Hepatocyte (in vitro differentiated cells): ENCODE data around the gene CKAP5. TPM values are rescaled to one million over a fixed set of nuclear protein-coding genes. Genes with fewer than 3 reads are reported as not detected.

Experiments
- DNase-seq: peaks from one replicate; pipeline ENCODE4 v3.0.0-alpha.2; 2016; ENCODE audit warnings: low spot score
- H2AFZ ChIP-seq: fragments of 200-600 bp; sonication (generic); 2 replicates; pipeline ENCODE4 v1.6.0; 2016; ENCODE audit warnings: antibody characterized with exemption, mild to moderate bottlenecking
- H3K27ac ChIP-seq: fragments of 200-600 bp; sonication (generic); 2 replicates; pipeline ENCODE4 v1.5.1; 2016; ENCODE audit warnings: mild to moderate bottlenecking
- H3K27me3 ChIP-seq: fragments of 200-600 bp; sonication (generic); 2 replicates; pipeline ENCODE4 v1.6.1; 2016
- H3K36me3 ChIP-seq: fragments of 200-600 bp; sonication (generic); replicated peaks from 2 replicates; pipeline ENCODE4 v1.5.1; 2016; ENCODE audit warnings: low read depth; ENCODE audit not compliant: insufficient read depth
- H3K4me1 ChIP-seq: fragments of 200-600 bp; sonication (generic); 2 replicates; pipeline ENCODE4 v1.5.1; 2016; ENCODE audit warnings: mild to moderate bottlenecking, moderate library complexity; ENCODE audit not compliant: insufficient read depth
- H3K4me2 ChIP-seq: fragments of 200-600 bp; sonication (generic); 2 replicates; pipeline ENCODE4 v1.6.0; 2016
- H3K4me3 ChIP-seq: fragments of 200-600 bp; sonication (generic); 2 replicates; pipeline ENCODE4 v1.5.1; 2016; ENCODE audit warnings: mild to moderate bottlenecking
- H3K79me2 ChIP-seq: fragments of 200-600 bp; sonication (generic); 2 replicates; pipeline ENCODE4 v1.6.0; 2017; ENCODE audit warnings: mild to moderate bottlenecking
- H3K9me2 ChIP-seq: fragments of 200-600 bp; sonication (generic); replicated peaks from 2 replicates; pipeline ENCODE4 v1.6.0; 2017; ENCODE audit warnings: mild to moderate bottlenecking; ENCODE audit not compliant: insufficient read depth
- H3K9me3 ChIP-seq: fragments of 200-600 bp; sonication (generic); 2 replicates; pipeline ENCODE4 v1.5.1; 2016; ENCODE audit warnings: low read depth, mild to moderate bottlenecking
- H4K20me1 ChIP-seq: fragments of 200-600 bp; sonication (generic); 2 replicates; pipeline ENCODE4 v1.6.0; 2016; ENCODE audit warnings: mild to moderate bottlenecking; ENCODE audit not compliant: insufficient read depth, poor library complexity, severe bottlenecking
- EZH2 ChIP-seq: fragments of 200-600 bp; sonication (generic); IDR thresholded peaks from 2 replicates; pipeline ENCODE4 v1.6.1; 2016; ENCODE audit warnings: antibody characterized with exemption, mild to moderate bottlenecking, borderline replicate concordance
- EZH2phosphoT487 ChIP-seq: fragments of 200-600 bp; sonication (generic); IDR thresholded peaks from one replicate; pipeline ENCODE4 v1.6.1; 2018; ENCODE audit warnings: antibody characterized with exemption, mild to moderate bottlenecking, low read depth, moderate library complexity; ENCODE audit not compliant: unreplicated experiment, severe bottlenecking
- WGBS: methylation state at CpG from one replicate; pipeline ENCODE4 v1.1.6; 2016; ENCODE audit warnings: low lambda C conversion rate; ENCODE audit errors: missing lambda C conversion rate; 5-methylcytosine and 5-hydroxymethylcytosine counted together
- polyA plus RNA-seq: library from polyadenylated mRNA; unstranded; fragments of >200 nt; fragmentation: Nextera tagmentation; extraction: Ambion mirVana; gene quantifications from 2 replicates; pipeline ENCODE4 v1.2.1, GENCODE V29; 2016
- total RNA-seq: library from RNA; depleted of rRNA; stranded (reverse); fragments of >200 nt; gene quantifications from 2 replicates; pipeline ENCODE4 v1.2.3, GENCODE V29; 2014
- TF ChIP-seq, protein P1 (sequence below): fragments of 200-600 bp; sonication (generic); IDR thresholded peaks from 2 replicates; pipeline ENCODE4 v1.5.1; 2016; ENCODE audit warnings: antibody characterized with exemption, mild to moderate bottlenecking; ENCODE audit not compliant: poor library complexity

Gene CKAP5
- total and polyA plus RNA-seq, 2 experiments from 2014 or later = 23.7 to 53.3 TPM

DNA sequence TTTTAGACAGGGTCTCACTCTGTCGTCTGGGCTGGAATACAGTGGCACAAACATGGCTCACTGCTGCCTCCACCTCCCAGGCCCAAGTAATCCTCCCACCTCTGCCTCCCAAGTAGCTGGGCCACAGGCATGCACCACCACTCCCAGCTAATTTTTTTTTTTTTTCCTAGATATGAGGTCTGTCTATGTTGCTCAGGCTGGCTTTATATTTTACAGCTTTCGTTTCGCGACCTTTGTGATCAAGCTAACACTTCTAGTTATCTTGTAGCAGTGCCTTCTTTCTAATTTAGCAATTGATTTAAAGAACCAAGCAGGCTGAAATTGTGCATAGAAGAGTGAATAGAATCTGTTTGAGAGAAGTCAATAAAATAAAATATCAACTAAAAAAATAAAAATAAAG is 11.3 kb downstream of the CKAP5 start:
- no peak overlapping the region for H3K27ac ChIP-seq
- no peaks in the 10 kb centered on the region for H3K36me3 ChIP-seq
- 86% methylated on average over 4 of the region's 4 CpGs for WGBS
- no peak overlapping the region for H2AFZ ChIP-seq
- no peak overlapping the region for H3K4me2 ChIP-seq
- H4K20me1 ChIP-seq = peaks cover 10% of the 10 kb centered on the region
- H3K79me2 ChIP-seq = peaks cover 100% of the 10 kb centered on the region
- H3K9me3 ChIP-seq = no peaks in the 10 kb centered on the region
- no peak for DNase-seq
- no peaks in the 10 kb centered on the region for H3K27me3 ChIP-seq
- H3K4me1 ChIP-seq = no peaks in the 10 kb centered on the region
- H3K9me2 ChIP-seq = no peaks in the 10 kb centered on the region
- TF ChIP-seq EZH2phosphoT487 (no peak), EZH2 (no peak)
- TF ChIP-seq, protein P1, sequence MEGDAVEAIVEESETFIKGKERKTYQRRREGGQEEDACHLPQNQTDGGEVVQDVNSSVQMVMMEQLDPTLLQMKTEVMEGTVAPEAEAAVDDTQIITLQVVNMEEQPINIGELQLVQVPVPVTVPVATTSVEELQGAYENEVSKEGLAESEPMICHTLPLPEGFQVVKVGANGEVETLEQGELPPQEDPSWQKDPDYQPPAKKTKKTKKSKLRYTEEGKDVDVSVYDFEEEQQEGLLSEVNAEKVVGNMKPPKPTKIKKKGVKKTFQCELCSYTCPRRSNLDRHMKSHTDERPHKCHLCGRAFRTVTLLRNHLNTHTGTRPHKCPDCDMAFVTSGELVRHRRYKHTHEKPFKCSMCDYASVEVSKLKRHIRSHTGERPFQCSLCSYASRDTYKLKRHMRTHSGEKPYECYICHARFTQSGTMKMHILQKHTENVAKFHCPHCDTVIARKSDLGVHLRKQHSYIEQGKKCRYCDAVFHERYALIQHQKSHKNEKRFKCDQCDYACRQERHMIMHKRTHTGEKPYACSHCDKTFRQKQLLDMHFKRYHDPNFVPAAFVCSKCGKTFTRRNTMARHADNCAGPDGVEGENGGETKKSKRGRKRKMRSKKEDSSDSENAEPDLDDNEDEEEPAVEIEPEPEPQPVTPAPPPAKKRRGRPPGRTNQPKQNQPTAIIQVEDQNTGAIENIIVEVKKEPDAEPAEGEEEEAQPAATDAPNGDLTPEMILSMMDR = no peak
- H3K4me3 ChIP-seq = no peak overlapping the region

DNA sequence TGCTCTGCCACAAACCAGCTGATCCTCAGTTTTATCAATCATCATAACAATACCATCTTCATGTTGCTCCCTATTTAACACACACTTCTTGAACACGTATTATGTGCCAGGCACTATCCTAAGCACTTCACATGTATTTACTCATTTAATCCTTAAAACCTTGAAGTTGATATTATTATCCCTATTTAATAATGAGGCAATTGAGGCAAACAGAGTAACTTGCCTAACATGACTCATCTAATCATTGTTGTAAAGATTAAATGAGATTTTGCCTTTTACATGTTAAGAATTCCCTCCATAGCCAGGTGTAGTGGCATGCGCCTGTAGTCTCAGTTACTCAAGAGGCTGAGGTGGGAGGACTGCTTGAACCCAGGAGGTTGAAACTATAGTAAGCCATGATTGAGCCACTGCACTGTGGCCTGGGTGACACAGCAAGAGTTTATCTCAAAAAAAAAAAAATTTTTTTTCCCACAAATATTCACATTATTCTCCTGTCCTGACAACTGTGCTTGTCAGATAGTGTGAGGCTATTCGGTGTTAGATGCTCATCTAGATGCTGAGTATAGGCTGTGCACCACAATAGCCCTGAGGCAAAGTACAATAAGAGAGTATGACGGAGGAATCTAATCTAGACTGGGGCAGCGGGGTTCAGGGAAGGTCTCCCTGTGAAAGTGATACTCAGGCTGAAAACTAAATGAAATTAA is 13.4 kb downstream of the CKAP5 start:
- H4K20me1 ChIP-seq = peaks cover 10% of the 10 kb centered on the region
- H3K9me2 ChIP-seq = no peaks in the 10 kb centered on the region
- H3K27me3 ChIP-seq = no peaks in the 10 kb centered on the region
- TF ChIP-seq, protein P1 = no peak
- TF ChIP-seq EZH2phosphoT487 (no peak), EZH2 (no peak)
- no peak overlapping the region for H3K4me2 ChIP-seq
- no peaks in the 10 kb centered on the region for H3K9me3 ChIP-seq
- H2AFZ ChIP-seq = no peak overlapping the region
- 80% methylated on average over 5 of the region's 5 CpGs for WGBS
- H3K27ac ChIP-seq = no peak overlapping the region
- H3K36me3 ChIP-seq = no peaks in the 10 kb centered on the region
- no peak overlapping the region for H3K4me3 ChIP-seq
- peaks cover 100% of the 10 kb centered on the region for H3K79me2 ChIP-seq
- H3K4me1 ChIP-seq = no peaks in the 10 kb centered on the region
- DNase-seq = no peak

DNA sequence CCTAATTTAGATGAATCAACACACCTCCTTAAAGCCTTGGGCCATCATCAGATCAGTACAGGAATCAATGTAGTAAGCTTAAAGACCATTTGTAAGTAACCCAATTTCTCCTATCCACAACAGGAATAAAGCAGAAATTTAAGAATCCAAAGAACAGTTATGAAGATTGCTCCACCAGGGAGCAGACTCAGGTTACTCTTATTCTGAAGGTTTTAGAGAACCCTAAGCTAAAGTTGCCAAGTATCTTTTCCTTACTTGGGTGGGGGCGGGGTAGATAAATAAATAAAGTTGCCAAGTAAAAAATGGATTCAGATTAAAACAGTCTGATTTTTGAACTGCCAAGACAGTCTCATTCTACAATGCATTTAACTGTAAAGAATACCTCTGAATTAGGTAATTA is 18.1 kb downstream of the CKAP5 start:
- Histone ChIP-seq H3K4me1 (peaks cover 12% of the 10 kb centered on the region), H3K27me3 (no peaks in the 10 kb centered on the region), H2AFZ (no peak overlapping the region), H3K36me3 (no peaks in the 10 kb centered on the region), H3K79me2 (peaks cover 98% of the 10 kb centered on the region), H3K9me2 (no peaks in the 10 kb centered on the region), H3K4me3 (no peak overlapping the region), H4K20me1 (peaks cover 28% of the 10 kb centered on the region), H3K27ac (no peak overlapping the region), H3K4me2 (no peak overlapping the region), H3K9me3 (no peaks in the 10 kb centered on the region)
- TF ChIP-seq, protein P1 = no peak
- TF ChIP-seq EZH2 (no peak), EZH2phosphoT487 (no peak)
- DNase-seq = no peak
- 92% methylated on average over 1 of the region's 1 CpG for WGBS
